H9 (cell line): Measurements from ENCODE around the gene ATP1A4. TPM values are rescaled to one million over a fixed set of nuclear protein-coding genes. Genes with fewer than 3 reads are reported as not detected.

Experiments used
- DNase-seq: peaks from one replicate; pipeline ENCODE4 v3.0.0-alpha.2; 2017
- H2AFZ ChIP-seq: one replicate; pipeline ENCODE4 v1.6.1; 2013; ENCODE audit warnings: mild to moderate bottlenecking, low read length, control low read depth, moderate library complexity
- H2AK5ac ChIP-seq: 2 replicates; pipeline ENCODE4 v1.6.1; 2013; ENCODE audit warnings: low read length, control low read depth, mixed read lengths; ENCODE audit not compliant: insufficient read length
- H2BK120ac ChIP-seq: one replicate; pipeline ENCODE4 v1.6.1; 2013; ENCODE audit warnings: low read depth, mild to moderate bottlenecking, low read length, control low read depth, inconsistent platforms; ENCODE audit not compliant: poor library complexity, severe bottlenecking
- H2BK12ac ChIP-seq: 2 replicates; pipeline ENCODE4 v1.6.1; 2013; ENCODE audit warnings: low read length, control low read depth, mixed read lengths, low read depth; ENCODE audit not compliant: insufficient read length
- H2BK15ac ChIP-seq: 2 replicates; pipeline ENCODE4 v1.6.1; 2013; ENCODE audit warnings: low read depth, low read length, control low read depth
- H2BK20ac ChIP-seq: one replicate; pipeline ENCODE4 v1.6.1; 2013; ENCODE audit warnings: low read depth, mild to moderate bottlenecking, low read length, control low read depth, inconsistent platforms; ENCODE audit not compliant: poor library complexity, severe bottlenecking
- H2BK5ac ChIP-seq: 2 replicates; pipeline ENCODE4 v1.6.1; 2013; ENCODE audit warnings: low read length, control low read depth, mixed read lengths; ENCODE audit not compliant: insufficient read length
- H3K14ac ChIP-seq: 2 replicates; pipeline ENCODE4 v1.6.1; 2013; ENCODE audit warnings: low read length, control low read depth; ENCODE audit not compliant: insufficient read depth
- H3K18ac ChIP-seq: 2 replicates; pipeline ENCODE4 v1.6.1; 2013; ENCODE audit warnings: low read depth, mild to moderate bottlenecking, mixed read lengths, low read length, control low read depth; ENCODE audit not compliant: insufficient read length
- H3K23ac ChIP-seq: 2 replicates; pipeline ENCODE4 v1.6.1; 2013; ENCODE audit warnings: low read length, control low read depth, mixed read lengths, low read depth; ENCODE audit not compliant: insufficient read length
- H3K23me2 ChIP-seq: 2 replicates; pipeline ENCODE4 v1.6.1; 2013; ENCODE audit warnings: low read depth, mild to moderate bottlenecking, mixed read lengths, low read length, control low read depth; ENCODE audit not compliant: insufficient read length, poor library complexity, severe bottlenecking
- H3K27ac ChIP-seq: 2 replicates; pipeline ENCODE4 v1.5.1; 2013; ENCODE audit warnings: low read length, control low read depth, mixed read lengths, low read depth; ENCODE audit not compliant: insufficient read length
- H3K27me3 ChIP-seq: 2 replicates; pipeline ENCODE4 v1.6.1; 2013; ENCODE audit warnings: low read length, control low read depth, inconsistent platforms; ENCODE audit not compliant: insufficient read depth
- H3K4ac ChIP-seq: 2 replicates; pipeline ENCODE4 v1.6.1; 2013; ENCODE audit warnings: low read depth, mild to moderate bottlenecking, control low read depth, inconsistent platforms, low read length, moderate library complexity
- H3K4me1 ChIP-seq: 2 replicates; pipeline ENCODE4 v1.6.1; 2013; ENCODE audit warnings: low read length, control low read depth, inconsistent platforms; ENCODE audit not compliant: insufficient read depth
- H3K4me2 ChIP-seq: 2 replicates; pipeline ENCODE4 v1.6.1; 2013; ENCODE audit warnings: low read length, control low read depth, mixed read lengths; ENCODE audit not compliant: insufficient read length, insufficient read depth
- H3K56ac ChIP-seq: 2 replicates; pipeline ENCODE4 v1.6.1; 2013; ENCODE audit warnings: low read depth, mild to moderate bottlenecking, mixed read lengths, low read length, control low read depth; ENCODE audit not compliant: insufficient read length
- H3K79me1 ChIP-seq: 2 replicates; pipeline ENCODE4 v1.6.1; 2013; ENCODE audit warnings: low read depth, mild to moderate bottlenecking, moderate library complexity, low read length, control low read depth, inconsistent platforms; ENCODE audit not compliant: insufficient read depth, poor library complexity, severe bottlenecking
- H3K79me2 ChIP-seq: 2 replicates; pipeline ENCODE4 v1.6.1; 2013; ENCODE audit warnings: low read length, control low read depth, inconsistent platforms; ENCODE audit not compliant: insufficient read depth
- H3K9ac ChIP-seq: 2 replicates; pipeline ENCODE4 v1.6.1; 2013; ENCODE audit warnings: low read length, control low read depth, mixed read lengths; ENCODE audit not compliant: insufficient read length; ENCODE audit errors: extremely low read depth
- H3K9me3 ChIP-seq: one replicate; pipeline ENCODE4 v1.6.1; 2013; ENCODE audit warnings: low read depth, low read length, inconsistent platforms; ENCODE audit not compliant: control insufficient read depth
- H3T11ph ChIP-seq: one replicate; pipeline ENCODE4 v1.6.1; 2013; ENCODE audit warnings: mild to moderate bottlenecking, low read length, control low read depth, inconsistent platforms
- H4K20me1 ChIP-seq: one replicate; pipeline ENCODE4 v1.6.1; 2013; ENCODE audit not compliant: control insufficient read depth, insufficient read length, insufficient read depth
- H4K5ac ChIP-seq: 2 replicates; pipeline ENCODE4 v1.6.1; 2013; ENCODE audit warnings: low read depth, mild to moderate bottlenecking, mixed read lengths, low read length, control low read depth; ENCODE audit not compliant: insufficient read length
- H4K8ac ChIP-seq: replicated peaks from 2 replicates; pipeline ENCODE4 v1.6.1; 2013; ENCODE audit warnings: low read length, control low read depth, mixed read lengths, low read depth; ENCODE audit not compliant: insufficient read length
- H4K91ac ChIP-seq: 2 replicates; pipeline ENCODE4 v1.6.1; 2013; ENCODE audit warnings: low read depth, mild to moderate bottlenecking, moderate library complexity, mixed read lengths, low read length, control low read depth; ENCODE audit not compliant: insufficient read length
- H3K27ac Mint-ChIP-seq, 3 experiments: 2 replicates in 2 of 3; 3 replicates in 1 of 3; pipeline ENCODE4 v1.8.0; 2020 to 2021; ENCODE audit warnings: mixed read lengths in 3 of 3, mild to moderate bottlenecking in 1 of 3, moderate library complexity in 1 of 3
- H3K27me3 Mint-ChIP-seq: 2 replicates; pipeline ENCODE4 v1.8.0; 2021; ENCODE audit warnings: low read depth, mild to moderate bottlenecking, moderate library complexity, mixed read lengths
- H3K36me3 Mint-ChIP-seq, 3 experiments: 2 replicates in 2 of 3; 3 replicates in 1 of 3; pipeline ENCODE4 v1.8.0; 2020 to 2021; ENCODE audit warnings: low read depth in 3 of 3, mixed read lengths in 3 of 3; ENCODE audit not compliant: insufficient read depth in 1 of 3
- H3K4me1 Mint-ChIP-seq, 2 experiments: 2 replicates each; pipeline ENCODE4 v1.8.0; 2020; ENCODE audit warnings: mixed read lengths in 2 of 2
- H3K4me3 Mint-ChIP-seq, 2 experiments: 2 replicates in 1 of 2; 3 replicates in 1 of 2; pipeline ENCODE4 v1.8.0; 2020 to 2021; ENCODE audit warnings: mild to moderate bottlenecking in 2 of 2, mixed read lengths in 2 of 2, moderate library complexity in 1 of 2
- H3K9me3 Mint-ChIP-seq, 2 experiments: 2 replicates in 1 of 2; 3 replicates in 1 of 2; pipeline ENCODE4 v1.8.0; 2020; ENCODE audit warnings: mild to moderate bottlenecking in 2 of 2, mixed read lengths in 2 of 2, moderate library complexity in 1 of 2
- CTCF ChIP-seq: fragments of 200-600 bp; sonication (generic); conservative IDR thresholded peaks from 3 replicates; pipeline ENCODE4 v1.8.0; 2021; ENCODE audit warnings: antibody characterized with exemption, mild to moderate bottlenecking
- WGBS: extraction: QIAGEN DNeasy Blood & Tissue Kit; methylation state at CpG from one replicate; pipeline ENCODE4 v1.1.7; 2013; ENCODE audit warnings: missing lambda C conversion rate, low lambda C conversion rate, mixed read lengths; ENCODE audit not compliant: insufficient read length; ENCODE audit errors: extremely low coverage; 5-methylcytosine and 5-hydroxymethylcytosine counted together
- total RNA-seq: library from RNA; stranded (reverse); gene quantifications from 2 replicates; pipeline ENCODE4 v1.2.1, GENCODE V29; 2021

The ATP1A4 gene
- total RNA-seq, 1 experiment from 2014 or later, result 0.20 TPM

- no peak overlapping the region for H2BK5ac ChIP-seq
- H3K27ac Mint-ChIP-seq, result no peak overlapping the region
- H4K8ac ChIP-seq, result no peak overlapping the region
- H2AFZ ChIP-seq, result no peak overlapping the region
- no peak overlapping the region for H2BK20ac ChIP-seq
- DNase-seq, result no peak
- H4K5ac ChIP-seq, result no peak overlapping the region
- H3K9me3 Mint-ChIP-seq, result no peaks in the 10 kb centered on the region; a peak in 1 of 5 replicates
- H3K14ac ChIP-seq, result no peak overlapping the region
- no peak overlapping the region for H3K4ac ChIP-seq
- no CpG with 5 or more reads among the region's 1 CpG for WGBS
- H3K9ac ChIP-seq, result no peak overlapping the region
- no peaks in the 10 kb centered on the region for H3K79me1 ChIP-seq
- no peak overlapping the region for H3K4me2 ChIP-seq
- no peaks in the 10 kb centered on the region for H3K79me2 ChIP-seq
- H3K4me1 ChIP-seq, result peaks cover 8% of the 10 kb centered on the region; the same call in 1 of the 2 replicates
- no peak overlapping the region for H3T11ph ChIP-seq
- H3K36me3 Mint-ChIP-seq, result no peaks in the 10 kb centered on the region; a peak in 1 of 7 replicates
- peaks cover 5% of the 10 kb centered on the region for H3K27me3 Mint-ChIP-seq
- H4K20me1 ChIP-seq, result no peaks in the 10 kb centered on the region
- H3K56ac ChIP-seq, result no peak overlapping the region
- no peak overlapping the region for H2BK12ac ChIP-seq
- no peak overlapping the region for H3K4me3 Mint-ChIP-seq
- no peak overlapping the region for H3K23ac ChIP-seq
- H3K4me1 Mint-ChIP-seq, result peaks cover 41 to 59% of the 10 kb centered on the region in 2 experiments
- TF ChIP-seq CTCF, result no peak
- H2BK15ac ChIP-seq, result no peak overlapping the region
- H3K27ac ChIP-seq, result no peak overlapping the region
- no peak overlapping the region for H2BK120ac ChIP-seq
- no peaks in the 10 kb centered on the region for H3K27me3 ChIP-seq
- H3K18ac ChIP-seq, result no peak overlapping the region
- no peak overlapping the region for H2AK5ac ChIP-seq
- no peak overlapping the region for H4K91ac ChIP-seq
- no peaks in the 10 kb centered on the region for H3K9me3 ChIP-seq
- no peaks in the 10 kb centered on the region for H3K23me2 ChIP-seq
These were observed 43.9 kb upstream of the ATP1A4 start for GRCh38 chr1:160107512-160107911.
